A673 (cell line): Measurements from ENCODE around the gene TXNDC15. TPM values are rescaled to one million over a fixed set of nuclear protein-coding genes. Genes with fewer than 3 reads are reported as not detected.

Experiments
- BruUV-seq: library from RNA; stranded (reverse); fragments of 400-500 nt; replicated peaks from 2 replicates; lab custom pipeline; 2021; lab: Mats Ljungman, UMichigan
- CTCF ChIA-PET: fragments of 300-600 bp; sonication (Branson Sonifier 250); formaldehyde crosslinking; loops from one replicate; lab custom pipeline; 2022; ENCODE audit warnings: antibody characterized with exemption; lab: Charles Lee
- POLR2A ChIA-PET: fragments of 300-600 bp; sonication (Branson Sonifier 250); formaldehyde crosslinking; loops from one replicate; lab custom pipeline; 2022; ENCODE audit warnings: antibody characterized with exemption; ENCODE audit not compliant: low non-redundant PET; lab: Charles Lee
- DNase-seq: peaks from one replicate; pipeline ENCODE4 v3.0.0-alpha.2; 2015; ENCODE audit warnings: low spot score
- H3K27ac ChIP-seq: fragments of 200-600 bp; sonication (generic); 2 replicates; pipeline ENCODE4 v1.5.1; 2016; ENCODE audit warnings: mixed run types, low read depth, mild to moderate bottlenecking, mixed read lengths, antibody characterized with exemption, low read length; ENCODE audit not compliant: poor library complexity, severe bottlenecking
- H3K27me3 ChIP-seq: fragments of 200-600 bp; sonication (generic); replicated peaks from 2 replicates; pipeline ENCODE4 v1.6.1; 2017; ENCODE audit warnings: mixed run types, low read depth, mild to moderate bottlenecking, mixed read lengths, antibody characterized with exemption, low read length; ENCODE audit not compliant: insufficient read depth, poor library complexity
- H3K36me3 ChIP-seq: fragments of 200-600 bp; sonication (generic); 2 replicates; pipeline ENCODE4 v1.6.1; 2016; ENCODE audit warnings: mixed run types, mild to moderate bottlenecking, mixed read lengths, antibody characterized with exemption, low read length; ENCODE audit not compliant: insufficient read depth, poor library complexity, severe bottlenecking
- H3K4me1 ChIP-seq: fragments of 200-600 bp; sonication (generic); 2 replicates; pipeline ENCODE4 v1.6.1; 2017; ENCODE audit warnings: mixed run types, mild to moderate bottlenecking, mixed read lengths, antibody characterized with exemption, low read length; ENCODE audit not compliant: insufficient read depth, poor library complexity, severe bottlenecking
- H3K4me3 ChIP-seq: fragments of 200-600 bp; sonication (generic); 2 replicates; pipeline ENCODE4 v1.5.1; 2016; ENCODE audit warnings: low read depth, mixed run types, mild to moderate bottlenecking, mixed read lengths, low read length; ENCODE audit not compliant: poor library complexity, severe bottlenecking
- H3K9me3 ChIP-seq: fragments of 200-600 bp; sonication (generic); 2 replicates; pipeline ENCODE4 v1.6.1; 2016; ENCODE audit warnings: mixed run types, low read depth, mild to moderate bottlenecking, mixed read lengths, antibody characterized with exemption, low read length; ENCODE audit not compliant: poor library complexity, severe bottlenecking
- EZH2 ChIP-seq: fragments of 200-600 bp; sonication (generic); IDR thresholded peaks from 2 replicates; pipeline ENCODE4 v1.6.1; 2017; ENCODE audit warnings: borderline replicate concordance, low read depth, mild to moderate bottlenecking, mixed read lengths, antibody characterized with exemption, low read length; ENCODE audit not compliant: poor library complexity, severe bottlenecking
- intact Hi-C: fragments of 100-400 bp; cut with micrococcal nuclease; formaldehyde crosslinking; loops from one replicate; pipeline ENCODE4 v1.10.0; 2022; ENCODE audit not compliant: unreplicated experiment
- total RNA-seq: library from RNA; stranded (reverse); gene quantifications from 2 replicates; pipeline ENCODE4 v1.2.3, GENCODE V29; 2021
- TF ChIP-seq, protein P1 (sequence below): fragments of 300-800, 200-600 bp; sonication (generic); conservative IDR thresholded peaks from 2 replicates; pipeline ENCODE4 v1.5.1; 2017; ENCODE audit warnings: low read depth, mild to moderate bottlenecking, antibody characterized with exemption, low read length, moderate library complexity, mixed read lengths

The TXNDC15 gene
- total RNA-seq, 1 experiment from 2014 or later = 42.0 TPM

DNA sequence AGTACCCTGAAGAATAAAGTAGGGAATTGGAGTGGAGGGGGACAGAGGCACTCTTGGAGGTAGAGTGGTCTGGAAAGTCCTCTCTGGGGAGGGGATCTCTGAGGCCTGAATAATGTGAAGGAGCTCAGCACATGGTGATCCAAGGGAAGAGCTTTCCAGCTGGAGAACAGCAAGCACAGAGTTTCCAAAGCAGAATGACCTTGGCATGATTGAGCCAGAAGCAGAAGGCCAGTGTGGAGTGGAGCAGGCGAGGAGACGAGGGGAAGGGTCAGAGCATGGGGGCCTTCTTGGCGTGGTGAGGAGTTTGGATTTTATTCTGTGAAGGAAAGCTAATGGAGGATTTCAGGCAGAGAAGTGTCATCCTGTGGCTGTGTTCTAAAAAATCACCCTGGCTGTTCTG, 39.1 kb downstream of the TXNDC15 start:
- no peak overlapping the region for H3K4me3 ChIP-seq
- CTCF ChIA-PET = no interaction called here
- TF ChIP-seq EZH2 = no peak
- TF ChIP-seq, protein P1, sequence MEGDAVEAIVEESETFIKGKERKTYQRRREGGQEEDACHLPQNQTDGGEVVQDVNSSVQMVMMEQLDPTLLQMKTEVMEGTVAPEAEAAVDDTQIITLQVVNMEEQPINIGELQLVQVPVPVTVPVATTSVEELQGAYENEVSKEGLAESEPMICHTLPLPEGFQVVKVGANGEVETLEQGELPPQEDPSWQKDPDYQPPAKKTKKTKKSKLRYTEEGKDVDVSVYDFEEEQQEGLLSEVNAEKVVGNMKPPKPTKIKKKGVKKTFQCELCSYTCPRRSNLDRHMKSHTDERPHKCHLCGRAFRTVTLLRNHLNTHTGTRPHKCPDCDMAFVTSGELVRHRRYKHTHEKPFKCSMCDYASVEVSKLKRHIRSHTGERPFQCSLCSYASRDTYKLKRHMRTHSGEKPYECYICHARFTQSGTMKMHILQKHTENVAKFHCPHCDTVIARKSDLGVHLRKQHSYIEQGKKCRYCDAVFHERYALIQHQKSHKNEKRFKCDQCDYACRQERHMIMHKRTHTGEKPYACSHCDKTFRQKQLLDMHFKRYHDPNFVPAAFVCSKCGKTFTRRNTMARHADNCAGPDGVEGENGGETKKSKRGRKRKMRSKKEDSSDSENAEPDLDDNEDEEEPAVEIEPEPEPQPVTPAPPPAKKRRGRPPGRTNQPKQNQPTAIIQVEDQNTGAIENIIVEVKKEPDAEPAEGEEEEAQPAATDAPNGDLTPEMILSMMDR = no peak
- H3K36me3 ChIP-seq = peaks cover 8% of the 10 kb centered on the region
- H3K27ac ChIP-seq = no peak overlapping the region
- H3K9me3 ChIP-seq = no peaks in the 10 kb centered on the region
- DNase-seq = no peak
- H3K27me3 ChIP-seq = no peaks in the 10 kb centered on the region
- BruUV-seq = no TSS peak
- intact Hi-C loops = loop anchor here (10.0 kb wide), 1 partner anchor 282 kb away; no protein-coding TSS in a partner anchor
- POLR2A ChIA-PET = no interaction called here
- H3K4me1 ChIP-seq = no peaks in the 10 kb centered on the region

GRCh38 chr5:134913795-134914194, 39.6 kb downstream of the TXNDC15 start:
- no peak for TF ChIP-seq EZH2
- TF ChIP-seq, protein P1 = no peak
- intact Hi-C loops = loop anchor here (10.0 kb wide), 1 partner anchor 281 kb away; no protein-coding TSS in a partner anchor
- H3K27ac ChIP-seq = no peak overlapping the region
- CTCF ChIA-PET = no interaction called here
- DNase-seq = no peak
- POLR2A ChIA-PET = no interaction called here
- no peaks in the 10 kb centered on the region for H3K9me3 ChIP-seq
- no peaks in the 10 kb centered on the region for H3K27me3 ChIP-seq
- peaks cover 8% of the 10 kb centered on the region for H3K36me3 ChIP-seq
- no peaks in the 10 kb centered on the region for H3K4me1 ChIP-seq
- no TSS peak for BruUV-seq
- no peak overlapping the region for H3K4me3 ChIP-seq

- TF ChIP-seq, protein P1 = peak; percentile 29; the same call in 1 of the 2 replicates
- TF ChIP-seq EZH2 = no peak
- Histone ChIP-seq H3K4me1 (no peaks in the 10 kb centered on the region), H3K36me3 (peaks cover 4% of the 10 kb centered on the region), H3K27me3 (no peaks in the 10 kb centered on the region), H3K4me3 (no peak overlapping the region), H3K27ac (no peak overlapping the region), H3K9me3 (no peaks in the 10 kb centered on the region)
- POLR2A ChIA-PET = interaction anchor here (0.6 kb wide), 1 partner anchor 31 kb away, joined by 3 read pairs; no protein-coding TSS in a partner anchor
- DNase-seq = no peak
- CTCF ChIA-PET = no interaction called here
- BruUV-seq = no TSS peak
- intact Hi-C loops = loop anchor here (10.0 kb wide), 1 partner anchor 278 kb away; no protein-coding TSS in a partner anchor
Observed at GRCh38 chr5:134917070-134917815, 43.1 kb downstream of the TXNDC15 start.
